GM12801 (cell line): ENCODE results near the gene TDO2.

Experiments used
- CTCF ChIP-seq: IDR thresholded peaks from one replicate; pipeline ENCODE4 v1.5.1; 2011; ENCODE audit warnings: control low read depth; ENCODE audit not compliant: insufficient read length; ENCODE audit errors: extremely low read depth

TDO2 gene

GRCh38 chr4:155929833-155930232, 26.3 kb downstream of the TDO2 start:
- no peak for TF ChIP-seq CTCF

GRCh38 chr4:155930330-155930729, 26.8 kb downstream of the TDO2 start:
- TF ChIP-seq CTCF: no peak

GRCh38 chr4:155931634-155932033, 28.1 kb downstream of the TDO2 start:
- no peak for TF ChIP-seq CTCF

- TF ChIP-seq CTCF: no peak
Observed at GRCh38 chr4:155935389-155935986, 32.0 kb downstream of the TDO2 start.

- no peak for TF ChIP-seq CTCF
Observed at GRCh38 chr4:155941085-155941790, 37.7 kb downstream of the TDO2 start.

- TF ChIP-seq CTCF: no peak
Observed at GRCh38 chr4:155941820-155942219, 38.3 kb downstream of the TDO2 start.

- TF ChIP-seq CTCF: no peak
Observed at GRCh38 chr4:155943605-155944291, 40.3 kb downstream of the TDO2 start.
